Measurements from ENCODE around the gene WFIKKN1.

Gene WFIKKN1

GRCh38 chr16:630815-631405, at the start of gene WFIKKN1:
TSS of gene WFIKKN1 (plus strand) at chr16:630985. CDS start at chr16:631254, 269 bp downstream.
- no peak for DNase-seq (ENCODE audit: low spot score)

- DNase-seq (ENCODE audit: low spot score) = no peak
These were observed 48.6 kb upstream of the WFIKKN1 start for GRCh38 chr16:582218-582613.

- no peak for DNase-seq (ENCODE audit: low spot score)
These were observed 48.0 kb upstream of the WFIKKN1 start for GRCh38 chr16:582614-583331.

- no peak for DNase-seq (ENCODE audit: low spot score)
These were observed 47.3 kb upstream of the WFIKKN1 start for GRCh38 chr16:583470-583814.

- no peak for DNase-seq (ENCODE audit: low spot score)
These were observed 46.8 kb upstream of the WFIKKN1 start for GRCh38 chr16:583815-584591.

GRCh38 chr16:585351-585750, 45.4 kb upstream of the WFIKKN1 start:
- no peak for DNase-seq (ENCODE audit: low spot score)

GRCh38 chr16:586047-586644, 44.6 kb upstream of the WFIKKN1 start:
- no peak for DNase-seq (ENCODE audit: low spot score)

GRCh38 chr16:586645-587590, 43.9 kb upstream of the WFIKKN1 start:
- no peak for DNase-seq (ENCODE audit: low spot score)

GRCh38 chr16:588639-588888, 42.2 kb upstream of the WFIKKN1 start:
- DNase-seq (ENCODE audit: low spot score) = peak; percentile 51

GRCh38 chr16:588889-589657, 41.7 kb upstream of the WFIKKN1 start:
- peak; percentile 90 for DNase-seq (ENCODE audit: low spot score)

GRCh38 chr16:589658-590187, 41.1 kb upstream of the WFIKKN1 start, which contains the start of gene RAB40C:
TSS of gene RAB40C (plus strand) at chr16:590066. CDS start at chr16:590292, 226 bp downstream.
- peak; percentile 96 for DNase-seq (ENCODE audit: low spot score)

GRCh38 chr16:590188-590814, 40.5 kb upstream of the WFIKKN1 start:
- DNase-seq (ENCODE audit: low spot score) = no peak

GRCh38 chr16:590815-591200, 40.0 kb upstream of the WFIKKN1 start:
- no peak for DNase-seq (ENCODE audit: low spot score)

GRCh38 chr16:591231-591630, 39.6 kb upstream of the WFIKKN1 start:
- DNase-seq (ENCODE audit: low spot score) = no peak

- DNase-seq (ENCODE audit: low spot score) = no peak
These were observed 38.8 kb upstream of the WFIKKN1 start for GRCh38 chr16:591892-592517.

- DNase-seq (ENCODE audit: low spot score) = no peak
These were observed 38.1 kb upstream of the WFIKKN1 start for GRCh38 chr16:592518-593306.

GRCh38 chr16:593406-593805, 37.4 kb upstream of the WFIKKN1 start:
- DNase-seq (ENCODE audit: low spot score) = no peak

- DNase-seq (ENCODE audit: low spot score) = no peak
These were observed 37.0 kb upstream of the WFIKKN1 start for GRCh38 chr16:593807-594206.

- DNase-seq (ENCODE audit: low spot score) = no peak
These were observed 35.7 kb upstream of the WFIKKN1 start for GRCh38 chr16:595094-595528.
